ENCODE results near the gene DSC2.

DSC2 gene

GRCh38 chr18:31043709-31044108 is 58.5 kb downstream of the DSC2 start:
- peaks cover 5% of the 10 kb centered on the region for H3K27me3 ChIP-seq (ENCODE audit: control insufficient read depth, insufficient read depth, low read length)

GRCh38 chr18:31042406-31043181 is 59.6 kb downstream of the DSC2 start, which contains the start of gene DSC3:
DSC3 (minus strand) TSS chr18:31042742; CDS start chr18:31042660, 82 bp downstream.
- Histone ChIP-seq H3K9ac (no peak within 1 kb of the TSS), H3K4me3 (ENCODE audit: low read depth, low read length) (peak within 1 kb of the TSS; percentile 31), H3K27ac (peak within 1 kb of the TSS; percentile 17), H3K9me3 (ENCODE audit: control insufficient read depth, low read length) (no peaks in the 10 kb centered on the region), H2AFZ (peak within 1 kb of the TSS; percentile 85), H3K4me2 (ENCODE audit: low read length) (peak within 1 kb of the TSS; percentile 62), H3K36me3 (ENCODE audit: control insufficient read depth, insufficient read depth, low read length) (no peaks in the 10 kb centered on the region), H3K79me2 (no peaks in the 10 kb centered on the region), H3K27me3 (ENCODE audit: control insufficient read depth, insufficient read depth, low read length) (peaks cover 5% of the 10 kb centered on the region), H3K4me1 (no peaks in the 10 kb centered on the region)
- TF ChIP-seq CTCF (IDR thresholded peaks at IDR 0.05): no peak

More at GRCh38 chr18:31043709-31044108, 58.5 kb downstream of the DSC2 start:
- H3K4me3 ChIP-seq (ENCODE audit: low read depth, low read length): no peak overlapping the region
- no peak overlapping the region for H2AFZ ChIP-seq
- no peaks in the 10 kb centered on the region for H3K4me1 ChIP-seq
- H3K79me2 ChIP-seq: no peaks in the 10 kb centered on the region
- no peak overlapping the region for H3K4me2 ChIP-seq (ENCODE audit: low read length)
- H3K27ac ChIP-seq: no peak overlapping the region
- no peak overlapping the region for H3K9ac ChIP-seq
- H3K36me3 ChIP-seq (ENCODE audit: control insufficient read depth, insufficient read depth, low read length): no peaks in the 10 kb centered on the region
- TF ChIP-seq CTCF (IDR thresholded peaks at IDR 0.05): no peak
- no peaks in the 10 kb centered on the region for H3K9me3 ChIP-seq (ENCODE audit: control insufficient read depth, low read length)

- no peaks in the 10 kb centered on the region for H3K36me3 ChIP-seq (ENCODE audit: control insufficient read depth, insufficient read depth, low read length)
- H3K9ac ChIP-seq: no peak overlapping the region
- H3K27ac ChIP-seq: no peak overlapping the region
- peak overlapping the region; percentile 85 for H2AFZ ChIP-seq
- H3K4me1 ChIP-seq: no peaks in the 10 kb centered on the region
- peak overlapping the region; percentile 62 for H3K4me2 ChIP-seq (ENCODE audit: low read length)
- H3K9me3 ChIP-seq (ENCODE audit: control insufficient read depth, low read length): no peaks in the 10 kb centered on the region
- TF ChIP-seq CTCF (IDR thresholded peaks at IDR 0.05): no peak
- H3K79me2 ChIP-seq: no peaks in the 10 kb centered on the region
- H3K27me3 ChIP-seq (ENCODE audit: control insufficient read depth, insufficient read depth, low read length): peaks cover 5% of the 10 kb centered on the region
- peak overlapping the region; percentile 31 for H3K4me3 ChIP-seq (ENCODE audit: low read depth, low read length)
Measured at GRCh38 chr18:31042084-31042405, 60.2 kb downstream of the DSC2 start.

GRCh38 chr18:31041271-31042083 is 60.7 kb downstream of the DSC2 start:
- H3K36me3 ChIP-seq (ENCODE audit: control insufficient read depth, insufficient read depth, low read length): no peaks in the 10 kb centered on the region
- H3K9ac ChIP-seq: no peak overlapping the region
- TF ChIP-seq CTCF (IDR thresholded peaks at IDR 0.05): no peak
- peak overlapping the region; percentile 19 for H3K4me3 ChIP-seq (ENCODE audit: low read depth, low read length)
- H3K79me2 ChIP-seq: no peaks in the 10 kb centered on the region
- H3K27ac ChIP-seq: no peak overlapping the region
- H3K4me2 ChIP-seq (ENCODE audit: low read length): peak overlapping the region; percentile 31
- peaks cover 5% of the 10 kb centered on the region for H3K27me3 ChIP-seq (ENCODE audit: control insufficient read depth, insufficient read depth, low read length)
- no peaks in the 10 kb centered on the region for H3K9me3 ChIP-seq (ENCODE audit: control insufficient read depth, low read length)
- no peaks in the 10 kb centered on the region for H3K4me1 ChIP-seq
- peak overlapping the region; percentile 85 for H2AFZ ChIP-seq
